C4-2B (cell line): Measurements from ENCODE around the gene ANKIB1.
"Not testable (repeated sequence)": the region's sequence is repeated elsewhere in the genome, so short reads cannot be mapped to it uniquely, and the experiment has no call there.

Experiments
- H3K27ac ChIP-seq: fragments of 450-650 bp; 2 replicates; pipeline ENCODE4 v1.5.1; 2017
- CTCF ChIP-seq: fragments of 450-650 bp; conservative IDR thresholded peaks from 2 replicates; pipeline ENCODE4 v1.5.1; 2017; ENCODE audit warnings: mild to moderate bottlenecking
- ZFX ChIP-seq: fragments of 450-650 bp; IDR thresholded peaks from 2 replicates; pipeline ENCODE4 v1.6.1; 2017

ANKIB1 gene

GRCh38 chr7:92340016-92340415 is 94.2 kb downstream of the ANKIB1 start:
- no peak for TF ChIP-seq CTCF
- no peak for TF ChIP-seq ZFX
- no peak overlapping the region for H3K27ac ChIP-seq

- no peak for TF ChIP-seq ZFX
- no peak for TF ChIP-seq CTCF
- H3K27ac ChIP-seq: no peak overlapping the region
Measured at GRCh38 chr7:92343714-92344113, 97.9 kb downstream of the ANKIB1 start.

GRCh38 chr7:92352009-92352408 is 106.2 kb downstream of the ANKIB1 start:
- H3K27ac ChIP-seq: no peak overlapping the region
- TF ChIP-seq ZFX (no peak), CTCF (no peak)

GRCh38 chr7:92354214-92354613 is 108.4 kb downstream of the ANKIB1 start:
- no peak overlapping the region for H3K27ac ChIP-seq
- TF ChIP-seq CTCF (no peak), ZFX (no peak)

GRCh38 chr7:92356406-92356805 is 110.6 kb downstream of the ANKIB1 start:
- H3K27ac ChIP-seq: no peak overlapping the region
- TF ChIP-seq CTCF: no peak
- no peak for TF ChIP-seq ZFX

GRCh38 chr7:92357260-92357659 is 111.5 kb downstream of the ANKIB1 start:
- TF ChIP-seq ZFX (no peak), CTCF (no peak)

GRCh38 chr7:92359179-92359578 is 113.4 kb downstream of the ANKIB1 start:
- H3K27ac ChIP-seq: not testable (repeated sequence)

More at GRCh38 chr7:92357260-92357659, 111.5 kb downstream of the ANKIB1 start:
- no peak overlapping the region for H3K27ac ChIP-seq

- TF ChIP-seq ZFX: no peak
Measured at GRCh38 chr7:92359801-92360200, 114.0 kb downstream of the ANKIB1 start.

GRCh38 chr7:92360387-92360786 is 114.6 kb downstream of the ANKIB1 start:
- no peak overlapping the region for H3K27ac ChIP-seq
- TF ChIP-seq ZFX: no peak
- TF ChIP-seq CTCF: no peak

More at GRCh38 chr7:92359801-92360200, 114.0 kb downstream of the ANKIB1 start:
- no peak overlapping the region for H3K27ac ChIP-seq
